HepG2 (cell line): ENCODE data around the gene FBN3.

Experiments used
- ARHGAP35 ChIP-seq: sonication (generic); formaldehyde crosslinking; IDR thresholded peaks from 2 replicates; pipeline ENCODE4 v1.9.0; 2022; ENCODE audit warnings: mild to moderate bottlenecking, inconsistent platforms, moderate library complexity, missing genetic modification reagents, borderline replicate concordance
- CENPT ChIP-seq: sonication (generic); formaldehyde crosslinking; IDR thresholded peaks from 2 replicates; pipeline ENCODE4 v1.8.0; 2022; ENCODE audit warnings: low read depth, mild to moderate bottlenecking, moderate library complexity, missing genetic modification reagents
- ESRRA ChIP-seq: sonication (generic); formaldehyde crosslinking; IDR thresholded peaks from 2 replicates; pipeline ENCODE4 v1.5.1; 2020; ENCODE audit warnings: mild to moderate bottlenecking, low read depth, missing genetic modification reagents
- RXRA ChIP-seq: sonication (generic); formaldehyde crosslinking; IDR thresholded peaks from 2 replicates; pipeline ENCODE4 v1.5.1; 2020; ENCODE audit warnings: missing genetic modification reagents
- SMC3 ChIP-seq: IDR thresholded peaks from 2 replicates; pipeline ENCODE4 v1.6.1; 2011; ENCODE audit warnings: low read length, improper control_type of control experiment
- ZFP36 ChIP-seq: fragments of 150-350 bp; IDR thresholded peaks from 2 replicates; pipeline ENCODE4 v1.6.1; 2018; ENCODE audit warnings: borderline replicate concordance, low read length, low read depth; ENCODE audit not compliant: partially characterized antibody
- ZNF136 ChIP-seq: sonication (generic); formaldehyde crosslinking; IDR thresholded peaks from 2 replicates; pipeline ENCODE4 v1.8.1; 2022; ENCODE audit warnings: low read depth, mild to moderate bottlenecking, moderate library complexity, missing genetic modification reagents
- ZNF776 ChIP-seq: sonication (generic); formaldehyde crosslinking; IDR thresholded peaks from 2 replicates; pipeline ENCODE4 v1.4.0; 2020; ENCODE audit warnings: mild to moderate bottlenecking, missing genetic modification reagents
- TF ChIP-seq, protein P1 (sequence below), 2 experiments: sonication (generic) in 1 of 2; formaldehyde crosslinking in 1 of 2; IDR thresholded peaks; 2 replicates each; pipeline versions ENCODE4 v1.5.1 to v1.6.1; 2011 to 2020; ENCODE audit warnings: borderline replicate concordance in 1 of 2, low read depth in 1 of 2, low read length in 1 of 2, mild to moderate bottlenecking in 1 of 2, missing genetic modification reagents in 1 of 2, moderate library complexity in 1 of 2
- TF ChIP-seq, protein P2 (sequence below): sonication (generic); formaldehyde crosslinking; IDR thresholded peaks from 2 replicates; pipeline ENCODE4 v1.5.0; 2020; ENCODE audit warnings: mild to moderate bottlenecking, missing genetic modification reagents, moderate library complexity
- TF ChIP-seq, protein P3 (sequence below): sonication (generic); formaldehyde crosslinking; IDR thresholded peaks from 2 replicates; pipeline ENCODE4 v1.4.0; 2020; ENCODE audit warnings: mild to moderate bottlenecking, missing genetic modification reagents
- TF ChIP-seq, protein P4 (sequence below): sonication (generic); formaldehyde crosslinking; IDR thresholded peaks from 2 replicates; pipeline ENCODE4 v1.5.0; 2020; ENCODE audit warnings: missing genetic modification reagents
- TF ChIP-seq, protein P5 (sequence below), 2 experiments: fragments of 450-650 bp in 1 of 2; sonication (generic) in 1 of 2; formaldehyde crosslinking; IDR thresholded peaks; 2 replicates each; pipeline versions ENCODE4 v1.5.0 to v1.8.0; 2020 to 2022; ENCODE audit warnings: mild to moderate bottlenecking in 1 of 2, missing genetic modification reagents in 1 of 2
- TF ChIP-seq, protein P6 (sequence below): IDR thresholded peaks from 2 replicates; pipeline ENCODE4 v1.6.1; 2012; ENCODE audit warnings: inconsistent platforms

DNA sequence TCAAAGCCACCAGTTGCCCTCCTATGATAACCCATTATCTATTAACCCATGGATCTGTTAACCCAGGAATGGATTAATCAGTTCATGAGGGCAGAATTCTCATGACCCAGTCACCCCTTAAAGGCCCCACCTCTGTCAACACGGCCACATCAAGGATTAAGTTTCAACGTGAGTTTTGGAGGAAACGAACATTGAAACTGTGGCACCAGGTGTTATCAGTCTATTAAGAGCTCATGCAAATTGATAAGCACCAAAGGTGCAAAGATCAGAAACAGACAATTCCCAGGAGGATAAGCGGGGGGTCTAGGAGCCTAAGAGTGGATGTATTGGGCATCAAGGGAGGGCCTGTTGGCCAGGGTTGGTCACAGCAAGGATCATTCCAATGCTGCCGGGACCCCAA is 124.1 kb downstream of the FBN3 start:
- TF ChIP-seq ZNF776 (CRISPR knock-in tag) (no peak), CENPT (CRISPR knock-in tag) (no peak), ZNF136 (CRISPR knock-in tag) (no peak), ARHGAP35 (CRISPR knock-in tag) (no peak), RXRA (CRISPR knock-in tag) (no peak), ZFP36 (no peak), SMC3 (no peak), ESRRA (CRISPR knock-in tag) (no peak)
- TF ChIP-seq, protein P1, sequence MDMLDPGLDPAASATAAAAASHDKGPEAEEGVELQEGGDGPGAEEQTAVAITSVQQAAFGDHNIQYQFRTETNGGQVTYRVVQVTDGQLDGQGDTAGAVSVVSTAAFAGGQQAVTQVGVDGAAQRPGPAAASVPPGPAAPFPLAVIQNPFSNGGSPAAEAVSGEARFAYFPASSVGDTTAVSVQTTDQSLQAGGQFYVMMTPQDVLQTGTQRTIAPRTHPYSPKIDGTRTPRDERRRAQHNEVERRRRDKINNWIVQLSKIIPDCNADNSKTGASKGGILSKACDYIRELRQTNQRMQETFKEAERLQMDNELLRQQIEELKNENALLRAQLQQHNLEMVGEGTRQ (IDR thresholded peaks at IDR 0.05; ENCODE audit: low read depth, low read length), result no peak
- TF ChIP-seq, protein P1 (CRISPR knock-in tag; IDR thresholded peaks at IDR 0.05; ENCODE audit: borderline replicate concordance), result no peak
- TF ChIP-seq, protein P2, sequence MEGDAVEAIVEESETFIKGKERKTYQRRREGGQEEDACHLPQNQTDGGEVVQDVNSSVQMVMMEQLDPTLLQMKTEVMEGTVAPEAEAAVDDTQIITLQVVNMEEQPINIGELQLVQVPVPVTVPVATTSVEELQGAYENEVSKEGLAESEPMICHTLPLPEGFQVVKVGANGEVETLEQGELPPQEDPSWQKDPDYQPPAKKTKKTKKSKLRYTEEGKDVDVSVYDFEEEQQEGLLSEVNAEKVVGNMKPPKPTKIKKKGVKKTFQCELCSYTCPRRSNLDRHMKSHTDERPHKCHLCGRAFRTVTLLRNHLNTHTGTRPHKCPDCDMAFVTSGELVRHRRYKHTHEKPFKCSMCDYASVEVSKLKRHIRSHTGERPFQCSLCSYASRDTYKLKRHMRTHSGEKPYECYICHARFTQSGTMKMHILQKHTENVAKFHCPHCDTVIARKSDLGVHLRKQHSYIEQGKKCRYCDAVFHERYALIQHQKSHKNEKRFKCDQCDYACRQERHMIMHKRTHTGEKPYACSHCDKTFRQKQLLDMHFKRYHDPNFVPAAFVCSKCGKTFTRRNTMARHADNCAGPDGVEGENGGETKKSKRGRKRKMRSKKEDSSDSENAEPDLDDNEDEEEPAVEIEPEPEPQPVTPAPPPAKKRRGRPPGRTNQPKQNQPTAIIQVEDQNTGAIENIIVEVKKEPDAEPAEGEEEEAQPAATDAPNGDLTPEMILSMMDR (CRISPR knock-in tag), result no peak
- TF ChIP-seq, protein P3, sequence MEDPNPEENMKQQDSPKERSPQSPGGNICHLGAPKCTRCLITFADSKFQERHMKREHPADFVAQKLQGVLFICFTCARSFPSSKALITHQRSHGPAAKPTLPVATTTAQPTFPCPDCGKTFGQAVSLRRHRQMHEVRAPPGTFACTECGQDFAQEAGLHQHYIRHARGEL (CRISPR knock-in tag), result no peak
- TF ChIP-seq, protein P4, sequence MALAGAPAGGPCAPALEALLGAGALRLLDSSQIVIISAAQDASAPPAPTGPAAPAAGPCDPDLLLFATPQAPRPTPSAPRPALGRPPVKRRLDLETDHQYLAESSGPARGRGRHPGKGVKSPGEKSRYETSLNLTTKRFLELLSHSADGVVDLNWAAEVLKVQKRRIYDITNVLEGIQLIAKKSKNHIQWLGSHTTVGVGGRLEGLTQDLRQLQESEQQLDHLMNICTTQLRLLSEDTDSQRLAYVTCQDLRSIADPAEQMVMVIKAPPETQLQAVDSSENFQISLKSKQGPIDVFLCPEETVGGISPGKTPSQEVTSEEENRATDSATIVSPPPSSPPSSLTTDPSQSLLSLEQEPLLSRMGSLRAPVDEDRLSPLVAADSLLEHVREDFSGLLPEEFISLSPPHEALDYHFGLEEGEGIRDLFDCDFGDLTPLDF (CRISPR knock-in tag), result no peak
- TF ChIP-seq, protein P5, sequence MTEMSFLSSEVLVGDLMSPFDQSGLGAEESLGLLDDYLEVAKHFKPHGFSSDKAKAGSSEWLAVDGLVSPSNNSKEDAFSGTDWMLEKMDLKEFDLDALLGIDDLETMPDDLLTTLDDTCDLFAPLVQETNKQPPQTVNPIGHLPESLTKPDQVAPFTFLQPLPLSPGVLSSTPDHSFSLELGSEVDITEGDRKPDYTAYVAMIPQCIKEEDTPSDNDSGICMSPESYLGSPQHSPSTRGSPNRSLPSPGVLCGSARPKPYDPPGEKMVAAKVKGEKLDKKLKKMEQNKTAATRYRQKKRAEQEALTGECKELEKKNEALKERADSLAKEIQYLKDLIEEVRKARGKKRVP (CRISPR knock-in tag; IDR thresholded peaks at IDR 0.05), result no peak
- TF ChIP-seq, protein P6, sequence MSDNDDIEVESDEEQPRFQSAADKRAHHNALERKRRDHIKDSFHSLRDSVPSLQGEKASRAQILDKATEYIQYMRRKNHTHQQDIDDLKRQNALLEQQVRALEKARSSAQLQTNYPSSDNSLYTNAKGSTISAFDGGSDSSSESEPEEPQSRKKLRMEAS, result no peak
